ENCODE measurements around the gene LAMA1.
"Not testable (repeated sequence)": the region's sequence is repeated elsewhere in the genome, so short reads cannot be mapped to it uniquely, and the experiment has no call there.

LAMA1 gene

DNA sequence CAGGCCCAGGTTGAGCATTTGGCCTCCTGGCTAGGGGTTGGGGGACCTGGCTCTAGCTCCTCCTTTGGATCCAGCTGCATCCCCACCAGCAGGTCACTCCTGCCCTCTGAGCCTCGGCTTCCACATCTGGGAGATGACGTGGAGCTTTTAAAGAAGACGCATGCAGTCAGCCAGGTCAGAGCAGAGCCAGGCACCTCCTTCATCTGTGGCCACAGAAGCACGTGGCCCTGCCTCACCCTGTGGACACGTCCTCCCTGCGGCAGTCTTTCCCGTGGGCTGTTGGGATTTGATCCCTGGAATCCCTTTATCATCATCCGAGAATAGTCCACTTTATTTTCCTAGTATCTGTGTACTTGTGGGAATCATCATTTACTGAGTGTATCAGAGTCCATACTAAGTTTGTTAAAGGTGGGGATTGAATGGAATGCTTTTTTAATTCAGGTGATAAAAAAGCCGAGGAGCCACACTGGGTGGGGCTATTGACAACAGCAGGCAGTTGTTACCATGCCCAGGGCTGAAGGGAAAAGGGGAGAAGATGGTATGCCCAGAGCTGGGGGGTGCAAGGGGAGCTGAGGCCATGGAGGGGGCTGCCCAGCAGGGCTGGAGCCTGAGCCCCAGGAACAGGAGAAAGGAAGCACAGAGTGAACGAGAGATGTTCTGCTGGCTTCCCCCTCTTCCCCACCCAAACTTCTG, 170.1 kb downstream of the LAMA1 start:
- no peak for DNase-seq

DNA sequence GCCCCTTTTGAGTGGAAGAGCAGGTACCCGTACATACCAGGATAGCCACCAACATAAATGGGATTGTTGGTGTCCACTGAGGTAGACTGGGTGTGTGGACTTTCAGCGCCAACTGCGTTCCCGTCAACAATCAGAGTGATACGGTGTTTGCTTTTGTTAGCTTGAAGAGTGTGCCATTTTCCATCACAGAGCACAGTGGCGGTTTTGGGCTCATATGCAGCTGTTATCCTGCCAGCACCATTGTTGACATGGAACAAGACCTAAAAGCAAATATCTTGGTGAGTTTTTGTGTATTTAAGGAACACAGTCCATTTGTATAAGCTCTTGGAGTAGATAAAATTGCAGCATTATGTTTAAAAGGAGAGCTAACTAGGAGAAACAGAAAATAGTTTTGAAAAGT, 174.5 kb downstream of the LAMA1 start:
- DNase-seq = no peak

DNA sequence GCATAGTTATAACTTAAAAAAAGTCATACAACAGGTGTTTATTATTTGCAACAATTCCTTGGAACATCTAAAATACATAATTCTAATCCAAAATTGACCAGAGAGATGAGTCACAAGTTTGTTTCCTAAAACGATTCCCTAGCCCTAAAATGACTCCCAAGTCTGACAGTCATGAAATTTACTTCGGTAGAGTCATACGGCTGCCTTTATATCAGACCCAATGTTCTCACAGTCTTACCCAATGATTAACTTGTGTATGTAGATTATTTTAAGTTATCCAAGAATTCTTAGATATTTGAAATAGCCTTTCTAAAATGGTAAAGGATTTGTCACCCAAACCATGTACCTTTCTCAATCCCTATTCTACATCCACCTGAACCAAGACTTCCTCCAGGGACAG, 174.9 kb downstream of the LAMA1 start:
- DNase-seq = no peak

DNA sequence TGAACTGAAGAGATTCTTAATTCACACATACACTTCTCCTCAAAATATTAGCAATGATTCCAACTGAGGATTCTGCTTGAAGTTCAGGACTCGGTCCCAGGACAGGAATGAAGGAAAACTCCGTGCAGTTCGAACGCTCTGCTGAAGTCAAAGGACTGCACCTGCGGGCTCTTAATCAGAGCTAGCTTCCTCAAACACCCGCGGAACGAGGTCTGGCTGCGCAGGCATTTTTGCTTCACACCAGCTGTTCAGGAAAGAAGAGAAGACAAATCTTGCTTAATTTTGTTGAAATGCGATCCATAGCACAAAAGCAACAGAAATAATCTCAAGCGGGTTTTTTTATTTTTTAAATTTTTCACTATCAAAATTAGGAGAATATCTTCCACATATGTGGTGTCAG, 175.6 kb downstream of the LAMA1 start:
- DNase-seq = no peak

DNA sequence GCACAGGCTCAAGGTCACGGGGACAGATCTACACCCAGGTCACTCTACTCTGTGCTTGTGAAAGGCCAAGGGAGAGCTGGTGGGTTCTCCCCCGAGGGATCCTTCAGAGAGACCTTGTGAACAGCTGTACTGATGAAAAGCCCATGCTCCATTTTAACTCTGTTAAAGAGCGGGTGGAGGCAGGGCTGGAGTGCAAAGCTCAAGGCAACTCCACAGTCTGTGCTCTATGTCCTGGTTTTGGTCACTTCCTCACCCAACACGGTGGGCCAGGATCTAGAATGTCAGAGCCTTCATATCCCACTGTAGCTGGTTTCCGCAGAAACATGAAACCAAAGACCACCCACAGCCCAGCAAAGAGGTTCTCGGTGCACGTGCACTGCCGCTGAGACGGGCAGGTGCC, 177.1 kb downstream of the LAMA1 start:
- DNase-seq = no peak

DNA sequence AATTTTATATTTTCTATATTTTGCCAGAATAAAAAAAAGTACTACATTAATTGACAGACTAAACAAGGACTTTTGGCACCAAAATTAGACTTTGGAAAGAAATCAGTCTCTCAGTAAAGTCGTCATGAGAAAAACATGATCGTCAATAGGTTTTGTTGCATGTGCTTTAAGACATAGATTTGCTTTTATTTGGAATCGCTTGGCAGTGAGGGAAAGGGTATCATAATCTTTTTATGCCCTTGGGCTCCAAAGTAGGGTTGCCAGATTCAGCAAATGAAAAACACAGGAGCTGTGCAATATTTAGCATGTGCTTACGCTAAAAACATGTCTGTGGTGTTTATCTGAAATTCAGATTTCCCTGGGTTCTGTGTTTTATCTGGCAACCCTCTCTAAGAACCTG, 177.6 kb downstream of the LAMA1 start:
- no peak for DNase-seq

DNA sequence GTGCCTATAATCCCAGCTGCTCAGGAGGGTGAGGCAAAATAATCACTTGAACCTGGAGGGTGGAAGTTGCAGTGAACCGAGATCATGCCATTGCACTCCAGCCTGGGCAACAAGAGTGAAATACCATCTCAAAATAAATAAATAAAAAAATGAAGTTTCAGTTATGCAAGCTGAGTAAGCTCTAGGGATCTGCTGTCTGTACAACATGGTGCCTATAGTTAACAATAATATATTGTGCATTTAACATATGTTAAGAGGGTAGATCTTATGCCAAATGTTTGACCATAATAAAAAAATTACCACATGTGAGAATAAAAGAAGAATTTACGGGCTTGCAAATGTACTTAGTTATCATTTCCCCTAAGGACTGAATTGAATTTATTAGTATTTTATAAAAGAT, 179.2 kb downstream of the LAMA1 start:
- DNase-seq = not testable (repeated sequence)

DNA sequence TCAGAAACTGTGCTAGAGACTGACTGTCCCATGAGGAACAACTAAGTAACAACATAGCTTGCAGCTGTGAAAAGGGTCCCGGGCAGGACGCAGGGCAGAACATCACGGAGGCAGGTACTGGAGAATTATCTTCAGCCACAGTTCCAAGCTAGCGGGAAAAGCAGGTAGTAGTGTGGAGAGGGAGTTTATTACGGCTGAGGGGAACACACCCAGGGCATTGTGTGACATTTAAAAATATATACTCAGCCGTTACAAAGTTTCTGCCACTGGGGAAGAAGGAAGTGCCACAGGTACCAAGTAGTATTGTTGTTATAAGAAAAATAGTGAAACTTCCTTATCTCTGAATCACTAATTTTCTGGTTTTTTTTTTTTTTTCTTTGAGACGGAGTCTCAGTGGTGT, 179.6 kb downstream of the LAMA1 start:
- DNase-seq = no peak

DNA sequence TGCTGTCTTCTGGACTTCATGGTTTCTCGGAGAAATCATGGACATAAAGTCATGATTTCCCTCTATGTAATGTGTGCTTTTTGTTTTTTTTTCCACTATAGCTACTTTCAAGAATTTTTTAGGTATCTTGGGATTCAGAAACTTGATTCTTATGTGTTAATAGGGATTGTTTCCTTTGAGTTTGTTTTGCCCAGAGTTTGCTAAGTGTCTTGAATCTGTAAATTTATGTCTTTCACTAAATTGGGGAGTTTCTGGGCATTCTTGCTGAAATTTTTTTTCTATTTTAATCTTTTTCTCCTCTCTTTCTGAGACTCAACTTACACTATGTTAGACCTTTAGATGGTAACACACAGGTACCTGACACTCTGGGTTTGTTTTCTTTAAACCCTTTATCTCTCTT, 182.7 kb downstream of the LAMA1 start:
- DNase-seq = no peak

DNA sequence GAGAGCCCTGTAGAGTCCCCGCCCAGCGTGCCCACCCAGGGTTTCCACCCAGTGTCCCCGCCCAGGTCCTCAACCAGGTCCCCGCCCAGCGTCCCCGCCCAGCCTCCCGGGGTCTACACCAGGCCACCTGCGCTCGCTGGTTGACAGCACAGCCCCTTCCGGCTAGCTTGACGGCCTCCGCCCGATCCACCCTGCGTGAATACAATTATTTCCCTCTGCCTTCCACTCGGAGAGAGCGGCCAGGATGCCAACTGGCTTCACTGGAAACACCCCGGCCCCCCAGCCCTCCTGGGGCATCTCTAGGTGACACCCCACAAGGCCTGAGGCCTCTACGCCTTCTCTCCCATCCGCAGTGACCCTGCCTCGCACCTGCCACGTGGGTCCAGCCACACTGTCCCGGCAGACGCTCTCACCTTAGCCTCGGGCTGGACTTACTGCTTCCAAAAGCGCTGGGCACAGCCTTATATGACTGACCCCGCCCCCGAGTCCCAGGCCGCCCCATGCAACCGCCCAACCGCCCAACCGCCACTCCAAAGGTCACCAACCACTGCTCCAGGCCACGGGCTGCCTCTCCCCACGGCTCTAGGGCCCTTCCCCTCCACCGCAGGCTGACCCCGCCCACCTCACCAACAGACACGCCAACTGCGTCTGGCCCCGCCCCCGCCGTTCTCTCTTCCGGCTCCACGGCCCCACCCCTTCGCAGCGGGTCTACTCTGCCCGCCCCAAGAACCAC, 188.1 kb downstream of the LAMA1 start:
- DNase-seq = no peak

DNA sequence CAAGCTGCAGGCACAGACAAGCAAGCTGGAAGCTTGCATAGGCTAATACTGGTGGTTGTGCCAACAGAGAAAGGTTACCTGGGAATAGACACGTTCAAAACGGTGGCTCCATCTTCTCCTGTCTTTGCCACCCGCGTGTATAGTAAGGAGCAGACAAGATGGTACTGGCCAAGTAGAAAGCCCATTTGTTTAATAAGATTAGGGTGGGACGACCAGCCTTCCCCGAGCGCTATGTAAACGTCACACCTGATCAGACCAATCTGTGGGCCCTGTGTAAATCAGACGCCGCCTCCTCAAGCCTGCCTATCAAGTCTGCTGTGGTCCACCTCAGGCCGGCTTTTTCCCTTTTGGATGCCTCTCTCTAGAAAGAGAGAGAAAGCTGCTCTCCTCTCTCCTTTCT, 189.2 kb downstream of the LAMA1 start:
- DNase-seq = no peak

DNA sequence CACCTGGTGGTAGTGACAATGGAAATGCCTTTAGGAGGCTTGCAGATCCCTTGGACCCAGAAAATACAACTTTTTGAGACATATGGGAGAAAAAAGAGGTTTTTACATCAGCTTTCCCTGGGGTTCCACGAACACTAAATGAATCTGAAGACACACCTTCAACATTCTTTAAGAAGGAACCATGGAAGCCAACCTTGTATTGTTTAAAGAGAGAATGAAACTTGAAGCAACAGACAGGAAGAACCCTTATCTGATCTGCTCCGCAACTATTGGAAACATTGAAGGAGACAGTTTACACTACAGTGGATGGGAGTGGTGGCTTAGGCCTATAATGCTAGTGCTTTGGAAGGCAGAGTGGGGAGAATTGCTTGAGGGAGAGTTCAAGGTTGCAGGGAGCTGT, 190.4 kb downstream of the LAMA1 start:
- no peak for DNase-seq

DNA sequence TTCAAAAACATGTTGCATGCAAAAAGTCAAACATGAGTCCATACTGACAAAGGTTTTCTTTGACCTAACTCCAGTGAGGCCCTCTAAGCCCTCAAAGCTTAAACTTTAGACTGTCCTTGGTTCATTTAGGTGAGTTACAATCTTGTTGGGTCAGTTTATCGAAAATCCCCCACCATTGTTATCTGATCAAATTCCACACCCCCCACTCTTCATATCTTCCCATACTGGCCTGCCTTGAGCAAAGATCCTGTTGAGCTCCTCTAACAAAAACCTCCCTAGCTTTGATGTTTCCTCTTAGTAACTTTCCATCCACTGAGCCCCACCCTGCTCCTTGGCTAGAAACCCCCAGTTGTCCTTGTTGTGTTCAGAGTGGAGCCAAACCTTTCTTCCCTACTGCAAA, 194.4 kb downstream of the LAMA1 start:
- no peak for DNase-seq

DNA sequence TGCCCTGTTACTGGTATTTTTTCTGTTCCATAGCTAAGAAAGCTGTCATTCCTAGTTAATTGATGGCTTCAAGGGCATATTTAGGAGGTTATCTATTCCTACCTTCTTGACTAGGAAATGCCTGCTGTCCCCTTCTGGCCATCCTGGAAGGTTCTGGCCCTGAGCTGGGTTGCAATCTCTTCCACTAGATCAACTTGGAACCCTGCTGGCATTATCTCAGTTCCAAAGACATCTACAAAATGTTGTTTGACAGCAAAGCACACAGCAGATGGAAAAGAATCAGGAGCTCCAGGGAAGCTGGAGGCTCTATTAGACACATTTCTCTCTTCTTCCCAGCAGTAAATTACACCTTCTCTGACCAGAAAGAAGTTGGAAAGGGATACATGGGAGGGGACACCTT, 196.0 kb downstream of the LAMA1 start:
- DNase-seq = no peak

DNA sequence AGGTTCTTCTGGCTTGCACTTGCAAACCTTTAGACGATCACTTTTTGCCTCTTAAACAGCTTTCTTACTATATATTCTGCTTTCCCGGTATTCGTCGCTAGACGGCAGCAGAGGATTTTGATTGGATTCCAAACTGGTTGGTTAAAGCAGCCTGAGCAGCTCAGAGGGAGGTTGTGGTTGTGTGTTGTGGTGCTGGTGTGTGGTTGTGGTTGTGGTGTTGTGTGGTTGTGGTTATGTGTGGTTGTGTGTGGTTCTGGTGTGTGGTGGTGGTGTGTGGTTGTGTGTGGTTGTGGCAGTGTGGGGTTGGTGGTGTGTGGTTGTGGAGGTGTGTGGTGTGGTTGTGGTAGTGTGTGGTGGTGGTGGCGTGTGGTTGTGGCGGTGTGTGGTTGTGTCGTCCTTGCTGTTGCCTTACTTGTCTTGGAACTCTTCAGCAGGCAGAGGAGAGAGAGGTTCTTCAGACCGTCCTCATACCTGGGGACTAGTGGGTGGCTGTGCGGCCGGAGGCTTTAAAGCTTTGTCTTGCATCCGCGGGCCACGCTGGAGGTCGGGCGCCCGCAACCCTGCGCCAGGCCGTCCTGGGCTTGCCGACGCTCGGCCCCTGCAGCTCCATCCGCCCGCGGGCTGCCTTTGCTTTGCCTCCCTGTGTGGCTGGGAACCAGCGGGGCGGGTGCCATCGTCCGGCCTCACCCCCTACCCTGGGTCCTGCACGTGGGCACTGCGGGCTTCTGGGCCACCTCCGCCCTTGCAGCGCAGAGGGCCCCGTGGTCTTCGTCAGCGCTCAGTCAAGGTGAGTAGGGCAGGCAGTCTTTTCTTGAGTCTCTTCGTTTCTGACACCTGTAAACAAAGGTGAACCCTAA, 197.3 kb downstream of the LAMA1 start:
- peak; percentile 38 for DNase-seq

DNA sequence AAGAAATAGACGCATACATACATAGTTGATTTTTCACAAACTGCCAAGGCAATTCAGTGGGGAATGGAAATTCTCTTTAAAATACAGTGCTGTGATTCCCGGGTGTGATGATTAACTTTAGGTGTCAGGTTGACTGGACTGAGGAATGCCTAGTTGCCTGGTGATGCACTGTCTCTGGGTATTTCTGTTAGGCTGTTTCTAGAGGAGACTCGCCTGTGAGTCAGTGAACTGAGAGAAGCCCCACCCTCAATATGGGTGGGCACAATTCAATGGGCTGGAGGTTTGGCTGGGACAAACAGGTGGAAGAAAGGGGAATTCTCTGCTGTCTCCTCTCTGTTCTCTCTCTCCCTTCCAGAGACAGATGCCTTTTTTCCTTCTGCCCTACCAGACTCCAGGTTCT, 200.5 kb downstream of the LAMA1 start:
- no peak for DNase-seq

DNA sequence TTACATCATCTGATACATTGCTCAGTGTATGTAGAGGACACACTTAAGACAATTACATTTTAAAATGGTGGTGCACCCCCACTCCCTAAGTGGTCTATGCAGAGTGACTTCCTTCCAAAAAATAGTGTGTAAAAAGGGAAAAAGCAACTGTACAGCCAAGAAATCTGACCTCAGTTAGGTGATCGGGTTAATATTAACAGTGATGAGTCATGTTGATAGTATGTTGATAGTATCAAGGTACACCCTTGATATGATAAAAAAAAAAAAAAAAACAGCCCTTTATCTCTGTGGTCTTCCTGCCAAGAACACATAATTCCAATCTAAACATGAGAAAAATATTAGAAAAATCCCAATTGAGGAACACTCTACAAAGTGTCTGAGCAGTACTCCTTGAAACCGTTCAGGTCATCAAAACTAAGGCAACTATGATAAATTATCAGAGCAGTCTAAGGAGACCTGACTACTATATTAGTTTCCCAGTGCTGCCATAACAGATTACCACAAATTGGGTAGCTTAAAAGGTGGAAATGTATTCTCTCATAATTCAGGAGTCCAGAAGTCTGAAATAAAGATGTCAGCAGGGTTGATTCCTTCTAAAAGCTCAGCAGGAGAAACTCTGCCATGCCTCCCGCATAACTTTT, 216.2 kb downstream of the LAMA1 start:
- DNase-seq = no peak

DNA sequence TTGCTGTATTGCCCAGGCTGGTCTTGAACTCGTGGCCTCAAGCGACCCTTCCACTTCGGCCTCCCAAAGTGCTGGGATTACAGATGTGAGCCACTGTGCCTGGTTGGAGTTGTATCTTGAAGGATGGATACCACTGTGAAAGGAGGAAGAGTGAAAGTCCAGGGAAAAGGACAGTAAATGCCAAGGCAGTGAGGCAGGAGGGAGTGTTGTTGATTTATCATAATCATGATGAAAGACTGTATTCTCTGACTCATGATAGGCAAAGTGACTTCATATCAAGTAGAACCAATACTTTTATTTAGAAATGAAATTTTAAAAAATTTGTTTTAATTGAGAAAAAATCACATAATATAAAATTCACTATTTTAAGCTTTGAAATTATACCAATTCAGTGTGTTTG, 225.8 kb downstream of the LAMA1 start:
- no peak for DNase-seq

All from inflammatory macrophage treated with lipopolysaccharide for 4 hours (primary cell).